Measurements from ENCODE around the gene TEX54. TPM values are rescaled to one million over a fixed set of nuclear protein-coding genes. Genes with fewer than 3 reads are reported as not detected.

TEX54 gene
- total and polyA plus RNA-seq, 2 donors = 1.3 TPM; not detected in 1

GRCh38 chr11:62804310-62805075 is 28.1 kb downstream of the TEX54 start:
- Histone ChIP-seq H3K4me3 (ENCODE audit: low read length in 2 of 2) (peak overlapping the region; percentile 80 to 89), H3K9me3 (ENCODE audit: control insufficient read depth in 2 of 2, insufficient read depth in 1 of 2, low read length in 1 of 2) (peaks cover 0 to 3% of the 10 kb centered on the region in 2 donors), H3K27ac (ENCODE audit: low read depth in 1 of 2, low read length in 1 of 2) (peak overlapping the region; percentile 80 to 94), H3K4me1 (ENCODE audit: control insufficient read depth in 2 of 2, insufficient read depth in 2 of 2, low read length in 2 of 2) (peaks cover 8 to 22% of the 10 kb centered on the region in 2 donors), H3K36me3 (ENCODE audit: control insufficient read depth in 2 of 2, insufficient read depth in 2 of 2, low read length in 1 of 2) (peaks cover 42 to 45% of the 10 kb centered on the region in 2 donors), H3K27me3 (ENCODE audit: control insufficient read depth in 2 of 2, insufficient read depth in 1 of 2, low read length in 1 of 2) (no peaks in the 10 kb centered on the region)
- WGBS = 9% methylated on average over 14 of the region's 14 CpGs
- peak in 1 of 9 donors; percentile 24 for DNase-seq (ENCODE audit: low read depth in 6 of 9, low spot score in 9 of 9)

GRCh38 chr11:62801071-62801470 is 31.6 kb downstream of the TEX54 start:
- H3K36me3 ChIP-seq (ENCODE audit: control insufficient read depth in 2 of 2, insufficient read depth in 2 of 2, low read length in 1 of 2) = peaks cover 70 to 79% of the 10 kb centered on the region in 2 donors
- no peak for DNase-seq (ENCODE audit: low read depth in 6 of 9, low spot score in 9 of 9)
- H3K4me3 ChIP-seq (ENCODE audit: low read length in 2 of 2) = no peak overlapping the region
- H3K27ac ChIP-seq (ENCODE audit: low read depth in 1 of 2, low read length in 1 of 2) = no peak overlapping the region
- H3K27me3 ChIP-seq (ENCODE audit: control insufficient read depth in 2 of 2, insufficient read depth in 1 of 2, low read length in 1 of 2) = no peaks in the 10 kb centered on the region
- no peaks in the 10 kb centered on the region for H3K9me3 ChIP-seq (ENCODE audit: control insufficient read depth in 2 of 2, insufficient read depth in 1 of 2, low read length in 1 of 2)
- peaks cover 8 to 15% of the 10 kb centered on the region in 2 donors for H3K4me1 ChIP-seq (ENCODE audit: control insufficient read depth in 2 of 2, insufficient read depth in 2 of 2, low read length in 2 of 2)
- WGBS = 97% methylated on average over 4 of the region's 4 CpGs

GRCh38 chr11:62799486-62799885 is 33.2 kb downstream of the TEX54 start:
- no peaks in the 10 kb centered on the region for H3K9me3 ChIP-seq (ENCODE audit: control insufficient read depth in 2 of 2, insufficient read depth in 1 of 2, low read length in 1 of 2)
- no peak overlapping the region for H3K4me3 ChIP-seq (ENCODE audit: low read length in 2 of 2)
- peaks cover 8 to 9% of the 10 kb centered on the region in 2 donors for H3K4me1 ChIP-seq (ENCODE audit: control insufficient read depth in 2 of 2, insufficient read depth in 2 of 2, low read length in 2 of 2)
- H3K27ac ChIP-seq (ENCODE audit: low read depth in 1 of 2, low read length in 1 of 2) = no peak overlapping the region
- H3K27me3 ChIP-seq (ENCODE audit: control insufficient read depth in 2 of 2, insufficient read depth in 1 of 2, low read length in 1 of 2) = no peaks in the 10 kb centered on the region
- 98% methylated on average over 10 of the region's 10 CpGs for WGBS
- H3K36me3 ChIP-seq (ENCODE audit: control insufficient read depth in 2 of 2, insufficient read depth in 2 of 2, low read length in 1 of 2) = peaks cover 86 to 94% of the 10 kb centered on the region in 2 donors
- no peak for DNase-seq (ENCODE audit: low read depth in 6 of 9, low spot score in 9 of 9)

- Histone ChIP-seq H3K4me1 (ENCODE audit: control insufficient read depth in 2 of 2, insufficient read depth in 2 of 2, low read length in 2 of 2) (peaks cover 4 to 8% of the 10 kb centered on the region in 2 donors), H3K27ac (ENCODE audit: low read depth in 1 of 2, low read length in 1 of 2) (no peak overlapping the region), H3K36me3 (ENCODE audit: control insufficient read depth in 2 of 2, insufficient read depth in 2 of 2, low read length in 1 of 2) (peaks cover 77 to 91% of the 10 kb centered on the region in 2 donors), H3K9me3 (ENCODE audit: control insufficient read depth in 2 of 2, insufficient read depth in 1 of 2, low read length in 1 of 2) (no peaks in the 10 kb centered on the region), H3K4me3 (ENCODE audit: low read length in 2 of 2) (no peak overlapping the region), H3K27me3 (ENCODE audit: control insufficient read depth in 2 of 2, insufficient read depth in 1 of 2, low read length in 1 of 2) (no peaks in the 10 kb centered on the region)
- WGBS = 97% methylated on average over 7 of the region's 7 CpGs
- DNase-seq (ENCODE audit: low read depth in 6 of 9, low spot score in 9 of 9) = no peak
Measured at GRCh38 chr11:62796281-62796680, 36.4 kb downstream of the TEX54 start.

GRCh38 chr11:62794201-62794775 is 38.4 kb downstream of the TEX54 start:
- Histone ChIP-seq H3K9me3 (ENCODE audit: control insufficient read depth in 2 of 2, insufficient read depth in 1 of 2, low read length in 1 of 2) (no peaks in the 10 kb centered on the region), H3K27ac (ENCODE audit: low read depth in 1 of 2, low read length in 1 of 2) (no peak overlapping the region), H3K36me3 (ENCODE audit: control insufficient read depth in 2 of 2, insufficient read depth in 2 of 2, low read length in 1 of 2) (peaks cover 68 to 87% of the 10 kb centered on the region in 2 donors), H3K4me1 (ENCODE audit: control insufficient read depth in 2 of 2, insufficient read depth in 2 of 2, low read length in 2 of 2) (peaks cover 4 to 21% of the 10 kb centered on the region in 2 donors), H3K27me3 (ENCODE audit: control insufficient read depth in 2 of 2, insufficient read depth in 1 of 2, low read length in 1 of 2) (no peaks in the 10 kb centered on the region), H3K4me3 (ENCODE audit: low read length in 2 of 2) (no peak overlapping the region)
- WGBS = 97% methylated on average over 8 of the region's 8 CpGs
- DNase-seq (ENCODE audit: low read depth in 6 of 9, low spot score in 9 of 9) = no peak

- no peak for DNase-seq (ENCODE audit: low read depth in 6 of 9, low spot score in 9 of 9)
- WGBS = 39% methylated on average over 11 of the region's 11 CpGs
- H3K9me3 ChIP-seq (ENCODE audit: control insufficient read depth in 2 of 2, insufficient read depth in 1 of 2, low read length in 1 of 2) = no peaks in the 10 kb centered on the region
- peaks cover 56 to 74% of the 10 kb centered on the region in 2 donors for H3K36me3 ChIP-seq (ENCODE audit: control insufficient read depth in 2 of 2, insufficient read depth in 2 of 2, low read length in 1 of 2)
- H3K27me3 ChIP-seq (ENCODE audit: control insufficient read depth in 2 of 2, insufficient read depth in 1 of 2, low read length in 1 of 2) = no peaks in the 10 kb centered on the region
- peak overlapping the region; percentile 77 to 84 for H3K27ac ChIP-seq (ENCODE audit: low read depth in 1 of 2, low read length in 1 of 2)
- H3K4me3 ChIP-seq (ENCODE audit: low read length in 2 of 2) = peak overlapping the region; percentile 77 to 91
- H3K4me1 ChIP-seq (ENCODE audit: control insufficient read depth in 2 of 2, insufficient read depth in 2 of 2, low read length in 2 of 2) = peaks cover 4 to 33% of the 10 kb centered on the region in 2 donors
Measured at GRCh38 chr11:62792202-62792575, 40.5 kb downstream of the TEX54 start.

- H3K9me3 ChIP-seq (ENCODE audit: control insufficient read depth in 2 of 2, insufficient read depth in 1 of 2, low read length in 1 of 2) = no peaks in the 10 kb centered on the region
- WGBS = under 1% methylated on average over 58 of the region's 58 CpGs
- H3K4me3 ChIP-seq (ENCODE audit: low read length in 2 of 2) = peak within 1 kb of the TSS; percentile 77 to 91
- H3K36me3 ChIP-seq (ENCODE audit: control insufficient read depth in 2 of 2, insufficient read depth in 2 of 2, low read length in 1 of 2) = peaks cover 51 to 69% of the 10 kb centered on the region in 2 donors
- peak within 1 kb of the TSS; percentile 77 to 84 for H3K27ac ChIP-seq (ENCODE audit: low read depth in 1 of 2, low read length in 1 of 2)
- H3K4me1 ChIP-seq (ENCODE audit: control insufficient read depth in 2 of 2, insufficient read depth in 2 of 2, low read length in 2 of 2) = peaks cover 4 to 33% of the 10 kb centered on the region in 2 donors
- DNase-seq (ENCODE audit: low read depth in 6 of 9, low spot score in 9 of 9) = peak; percentile 50 to 91 (median 77)
- H3K27me3 ChIP-seq (ENCODE audit: control insufficient read depth in 2 of 2, insufficient read depth in 1 of 2, low read length in 1 of 2) = no peaks in the 10 kb centered on the region
Measured at GRCh38 chr11:62791501-62792201, 41.0 kb downstream of the TEX54 start, which contains the start of gene TMEM223. TMEM223 (minus strand) TSS chr11:62792006; CDS start chr11:62791994, 12 bp downstream.

GRCh38 chr11:62789576-62789975 is 43.1 kb downstream of the TEX54 start:
- no peak overlapping the region for H3K27ac ChIP-seq (ENCODE audit: low read depth in 1 of 2, low read length in 1 of 2)
- no peak for DNase-seq (ENCODE audit: low read depth in 6 of 9, low spot score in 9 of 9)
- H3K4me1 ChIP-seq (ENCODE audit: control insufficient read depth in 2 of 2, insufficient read depth in 2 of 2, low read length in 2 of 2) = peaks cover 4 to 39% of the 10 kb centered on the region in 2 donors
- 93% methylated on average over 3 of the region's 3 CpGs for WGBS
- H3K36me3 ChIP-seq (ENCODE audit: control insufficient read depth in 2 of 2, insufficient read depth in 2 of 2, low read length in 1 of 2) = peaks cover 30 to 57% of the 10 kb centered on the region in 2 donors
- H3K4me3 ChIP-seq (ENCODE audit: low read length in 2 of 2) = no peak overlapping the region
- H3K9me3 ChIP-seq (ENCODE audit: control insufficient read depth in 2 of 2, insufficient read depth in 1 of 2, low read length in 1 of 2) = no peaks in the 10 kb centered on the region
- H3K27me3 ChIP-seq (ENCODE audit: control insufficient read depth in 2 of 2, insufficient read depth in 1 of 2, low read length in 1 of 2) = no peaks in the 10 kb centered on the region

- H3K36me3 ChIP-seq (ENCODE audit: control insufficient read depth in 2 of 2, insufficient read depth in 2 of 2, low read length in 1 of 2) = peaks cover 25 to 51% of the 10 kb centered on the region in 2 donors
- H3K4me1 ChIP-seq (ENCODE audit: control insufficient read depth in 2 of 2, insufficient read depth in 2 of 2, low read length in 2 of 2) = peaks cover 4 to 39% of the 10 kb centered on the region in 2 donors
- H3K9me3 ChIP-seq (ENCODE audit: control insufficient read depth in 2 of 2, insufficient read depth in 1 of 2, low read length in 1 of 2) = no peaks in the 10 kb centered on the region
- DNase-seq (ENCODE audit: low read depth in 6 of 9, low spot score in 9 of 9) = no peak
- no peak overlapping the region for H3K4me3 ChIP-seq (ENCODE audit: low read length in 2 of 2)
- WGBS = 94% methylated on average over 5 of the region's 5 CpGs
- peak overlapping the region in 1 of 2 donors; percentile 11 for H3K27ac ChIP-seq (ENCODE audit: low read depth in 1 of 2, low read length in 1 of 2)
- no peaks in the 10 kb centered on the region for H3K27me3 ChIP-seq (ENCODE audit: control insufficient read depth in 2 of 2, insufficient read depth in 1 of 2, low read length in 1 of 2)
Measured at GRCh38 chr11:62788991-62789390, 43.6 kb downstream of the TEX54 start.
